GM12878 (cell line): ENCODE measurements around the gene RAB11FIP2. TPM values are rescaled to one million over a fixed set of nuclear protein-coding genes. Genes with fewer than 3 reads are reported as not detected.

Source experiments
- ATAC-seq: fragments of 200-7000 bp; cut with Tn5 transposase; 3 replicates; pipeline ENCODE4 v1.9.1; 2020; ENCODE audit warnings: mild to moderate bottlenecking, moderate library complexity
- BruUV-seq: library from RNA; stranded (reverse); fragments of 400-500 nt; replicated peaks from 2 replicates; lab custom pipeline; 2021; lab: Mats Ljungman, UMichigan
- CTCF ChIA-PET: fragments of 300-600 bp; sonication (Branson Sonifier 250); formaldehyde crosslinking; extraction: SDS; loops from one replicate; lab custom pipeline; 2021; ENCODE audit warnings: inconsistent platforms; lab: Yijun Ruan, JAX
- POLR2A ChIA-PET: fragments of 350-600 bp; formaldehyde crosslinking; extraction: SDS; loops from one replicate; lab custom pipeline; 2021; ENCODE audit warnings: inconsistent platforms; lab: Charles Lee
- RAD21 ChIA-PET: fragments of 300-600 bp; sonication (Branson Sonifier 250); formaldehyde crosslinking; loops from one replicate; lab custom pipeline; 2023; ENCODE audit warnings: antibody characterized with exemption; ENCODE audit not compliant: unreplicated experiment; lab: Charles Lee
- SMC1A ChIA-PET: fragments of 300-600 bp; sonication (Branson Sonifier 250); formaldehyde crosslinking; loops from one replicate; lab custom pipeline; 2023; ENCODE audit not compliant: unreplicated experiment, uncharacterized antibody; lab: Charles Lee
- DNase-seq: peaks from one replicate; pipeline ENCODE4 v3.0.0-alpha.2; 2011; ENCODE audit warnings: low read depth, low spot score
- FAIRE-seq: peaks from 3 replicates; lab custom pipeline; 2011; peaks lifted over from hg19 to GRCh38; lab: Jason Lieb, UNC
- H2AFZ ChIP-seq: 2 replicates; pipeline ENCODE4 v1.6.0; 2011; ENCODE audit warnings: low read depth, low read length, control low read depth; ENCODE audit not compliant: control insufficient read depth
- H3K27ac ChIP-seq: 2 replicates; pipeline ENCODE4 v1.5.1; 2011; ENCODE audit warnings: control low read depth; ENCODE audit not compliant: control insufficient read depth, insufficient read depth
- H3K27me3 ChIP-seq, 2 experiments: replicated peaks in 1 of 2; 2 replicates each; pipeline versions ENCODE4 v1.6.0 to v1.6.1; 2011; ENCODE audit warnings: low read length in 1 of 2; ENCODE audit not compliant: control insufficient read depth in 2 of 2, insufficient read depth in 2 of 2
- H3K36me3 ChIP-seq, 2 experiments: 2 replicates each; pipeline ENCODE4 v1.5.1; 2011; ENCODE audit warnings: low read length in 1 of 2; ENCODE audit not compliant: control insufficient read depth in 2 of 2, insufficient read depth in 2 of 2
- H3K4me1 ChIP-seq: 2 replicates; pipeline ENCODE4 v1.6.1; 2011; ENCODE audit warnings: mild to moderate bottlenecking, low read length, moderate library complexity, mixed read lengths; ENCODE audit not compliant: control insufficient read depth, insufficient read depth
- H3K4me2 ChIP-seq: 2 replicates; pipeline ENCODE4 v1.6.0; 2011; ENCODE audit warnings: control low read depth; ENCODE audit not compliant: control insufficient read depth, insufficient read depth
- H3K4me3 ChIP-seq: fragments of 200-600 bp; sonication (generic); 2 replicates; pipeline ENCODE4 v1.5.1; 2016
- H3K79me2 ChIP-seq: 2 replicates; pipeline ENCODE4 v1.6.0; 2011; ENCODE audit warnings: low read length; ENCODE audit not compliant: control insufficient read depth, insufficient read depth
- H3K9ac ChIP-seq: 2 replicates; pipeline ENCODE4 v1.8.0; 2011; ENCODE audit warnings: low read length, control low read depth, mixed read lengths; ENCODE audit not compliant: control insufficient read depth, insufficient read depth
- H3K9me3 ChIP-seq: replicated peaks from 3 replicates; pipeline ENCODE4 v1.5.1; 2011; ENCODE audit warnings: mild to moderate bottlenecking, low read length; ENCODE audit not compliant: control insufficient read depth, insufficient read depth
- H4K20me1 ChIP-seq: 2 replicates; pipeline ENCODE4 v1.6.0; 2011; ENCODE audit not compliant: control insufficient read depth, insufficient read depth
- BMI1 ChIP-seq: fragments of 450-650 bp; IDR thresholded peaks from 2 replicates; pipeline ENCODE4 v1.6.1; 2016; ENCODE audit warnings: mild to moderate bottlenecking, moderate library complexity, borderline replicate concordance
- DPF2 ChIP-seq: fragments of 450-650 bp; IDR thresholded peaks from 2 replicates; pipeline ENCODE4 v1.6.1; 2017; ENCODE audit warnings: mild to moderate bottlenecking
- EP300 ChIP-seq, 2 experiments: fragments of 150-350 bp in 1 of 2; IDR thresholded peaks; 2 replicates each; pipeline ENCODE4 v1.6.1; 2011 to 2012; ENCODE audit warnings: low read depth in 2 of 2, low read length in 2 of 2, borderline replicate concordance in 1 of 2, improper control_type of control experiment in 1 of 2, inconsistent platforms in 1 of 2; ENCODE audit not compliant: control insufficient read depth in 1 of 2
- MYB ChIP-seq: fragments of 150-350 bp; IDR thresholded peaks from 2 replicates; pipeline ENCODE4 v1.6.1; 2014; ENCODE audit warnings: mild to moderate bottlenecking, low read depth, low read length, borderline replicate concordance
- NBN ChIP-seq: fragments of 450-650 bp; IDR thresholded peaks from 2 replicates; pipeline ENCODE4 v1.6.1; 2016
- RELA ChIP-seq: fragments of 450-650 bp; IDR thresholded peaks from 2 replicates; pipeline ENCODE4 v1.8.0; 2014; ENCODE audit warnings: borderline replicate concordance; ENCODE audit not compliant: partially characterized antibody
- RFX5 ChIP-seq: IDR thresholded peaks from 2 replicates; pipeline ENCODE4 v1.6.1; 2011; ENCODE audit warnings: low read depth, low read length, improper control_type of control experiment
- SREBF2 ChIP-seq: IDR thresholded peaks from 2 replicates; pipeline ENCODE4 v1.6.1; 2012; ENCODE audit warnings: mild to moderate bottlenecking, low read length
- TCF12 ChIP-seq: IDR thresholded peaks from 2 replicates; pipeline ENCODE4 v1.6.1; 2011; ENCODE audit warnings: low read depth, mild to moderate bottlenecking, low read length
- YBX1 ChIP-seq: fragments of 450-650 bp; IDR thresholded peaks from 2 replicates; pipeline ENCODE4 v1.6.1; 2016; ENCODE audit warnings: antibody characterized with exemption
- ZNF24 ChIP-seq: fragments of 450-650 bp; IDR thresholded peaks from 2 replicates; pipeline ENCODE4 v1.6.1; 2017; ENCODE audit warnings: antibody characterized with exemption, mild to moderate bottlenecking
- WGBS: methylation state at CpG from one replicate; pipeline ENCODE4 v1.1.6; 2016; ENCODE audit warnings: low lambda C conversion rate; ENCODE audit not compliant: insufficient replicate concordance, insufficient coverage; ENCODE audit errors: missing lambda C conversion rate; 5-methylcytosine and 5-hydroxymethylcytosine counted together
- in situ Hi-C: fragments of 300-500 bp; cut with MboI; formaldehyde crosslinking; loops from 9 replicates; pipeline ENCODE4 v1.14.3; 2018; ENCODE audit warnings: mixed read lengths
- intact Hi-C: fragments of 100-400 bp; cut with micrococcal nuclease; formaldehyde crosslinking; loops from one replicate; pipeline ENCODE4 v1.14.2; 2022; ENCODE audit not compliant: unreplicated experiment
- polyA plus RNA-seq, 11 experiments: library from polyadenylated mRNA; depleted of rRNA in 4 of 11; unstranded in 6 of 11; stranded (reverse) in 5 of 11; fragments of >200 nt; fragmentation: Nextera tagmentation in 4 of 11; fragmentation: Illumina TruSeq in 1 of 11; extraction: Ambion mirVana in 4 of 11; extraction: Trizol in 1 of 11; gene quantifications; 1 replicate in 1 of 11; 2 replicates in 10 of 11; pipeline versions ENCODE4 v1.2.1 to v1.2.3, GENCODE V29; 2011 to 2016; ENCODE audit warnings: inconsistent platforms in 2 of 11, missing spikeins in 2 of 11, low read depth in 1 of 11
- total RNA-seq, 4 experiments: library from RNA; depleted of rRNA in 3 of 4; stranded (reverse); fragments of >200 nt in 3 of 4; fragmentation: Illumina TruSeq in 1 of 4; extraction: Trizol in 1 of 4; gene quantifications; 2 replicates each; pipeline versions ENCODE4 v1.2.1 to v1.2.3, GENCODE V29; 2013 to 2021
- TF ChIP-seq, protein P1 (sequence below): IDR thresholded peaks from 2 replicates; pipeline ENCODE4 v1.6.1; 2011; ENCODE audit warnings: borderline replicate concordance, low read depth, mild to moderate bottlenecking, moderate library complexity, mixed read lengths, low read length; ENCODE audit not compliant: insufficient read depth; ENCODE audit errors: extremely low read length
- TF ChIP-seq, protein P2 (sequence below): fragments of 450-650 bp; conservative IDR thresholded peaks from 2 replicates; pipeline ENCODE4 v1.6.1; 2017; ENCODE audit warnings: mild to moderate bottlenecking, moderate library complexity
- TF ChIP-seq, protein P3 (sequence below): IDR thresholded peaks from 2 replicates; pipeline ENCODE4 v1.6.1; 2012; ENCODE audit warnings: low read depth, low read length, improper control_type of control experiment
- TF ChIP-seq, protein P4 (sequence below): fragments of 450-650 bp; formaldehyde crosslinking; IDR thresholded peaks from 2 replicates; pipeline ENCODE4 v1.4.0; 2020; ENCODE audit warnings: mild to moderate bottlenecking, moderate library complexity
- TF ChIP-seq, protein P5 (sequence below): IDR thresholded peaks from 2 replicates; pipeline ENCODE4 v1.6.1; 2012; ENCODE audit warnings: low read depth, low read length, improper control_type of control experiment

RAB11FIP2 gene
- total and polyA plus RNA-seq, 10 of the 15 experiments (the other 5 are each of a cell fraction or from before 2014, with no cell fraction given), result 1.8 to 16.7 (median 4.3) TPM

DNA sequence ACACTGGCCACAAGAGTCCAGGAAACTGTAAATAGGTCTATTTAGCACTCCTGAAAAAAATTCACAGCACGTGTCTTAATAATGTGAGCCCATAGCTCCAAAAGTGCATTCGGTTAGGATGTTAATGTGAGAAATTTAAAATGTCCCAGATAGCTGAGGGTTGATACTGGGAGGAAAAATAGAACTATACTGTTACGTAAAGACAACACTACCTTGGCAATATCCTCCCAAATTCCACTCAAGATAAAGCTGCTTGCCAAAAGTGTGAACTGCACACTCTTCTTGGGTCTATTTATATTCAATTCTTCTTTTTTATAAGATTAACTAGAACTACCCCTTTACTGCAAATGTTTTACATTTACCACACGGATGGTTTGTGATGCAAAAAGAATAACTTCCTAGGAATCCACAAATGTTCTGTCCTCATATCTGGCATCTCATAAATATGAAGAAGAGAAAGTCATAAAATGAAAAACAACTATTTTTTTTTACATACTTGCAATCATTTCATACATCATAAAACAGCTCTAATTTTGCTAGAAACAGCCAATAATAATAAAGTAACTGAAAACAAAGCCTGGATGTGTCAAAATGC lies 10.4 kb downstream of the RAB11FIP2 start:
- no peak overlapping the region for H3K9ac ChIP-seq
- no peaks in the 10 kb centered on the region for H4K20me1 ChIP-seq
- H3K4me1 ChIP-seq, result no peaks in the 10 kb centered on the region
- H3K27ac ChIP-seq, result no peak overlapping the region
- H3K4me2 ChIP-seq, result no peak overlapping the region
- FAIRE-seq, result no peak
- no peak overlapping the region for H2AFZ ChIP-seq
- ChIA-PET POLR2A (interaction anchor here (0.5 kb wide), 1 partner anchor 666 kb away, joined by 3 read pairs; no protein-coding TSS in a partner anchor), CTCF (interaction anchor here (0.6 to 1.2 kb wide), 3 partner anchors 9 to 1355 kb away, joined by 3 read pairs; no protein-coding TSS in a partner anchor), RAD21 (no interaction called here), SMC1A (interaction anchor here (1.1 kb wide), 1 partner anchor 9 kb away, joined by 6 read pairs; no protein-coding TSS in a partner anchor)
- H3K36me3 ChIP-seq, result no peaks in the 10 kb centered on the region; a peak in 1 of 4 replicates
- H3K79me2 ChIP-seq, result no peaks in the 10 kb centered on the region; the same call in 1 of the 2 replicates
- H3K9me3 ChIP-seq, result no peaks in the 10 kb centered on the region
- BruUV-seq, result no TSS peak
- intact Hi-C loops, result no loop called here
- no peaks in the 10 kb centered on the region for H3K27me3 ChIP-seq
- 67% methylated on average over 4 of the region's 4 CpGs for WGBS
- in situ Hi-C loops, result no loop called here
- ATAC-seq, result no peak
- no peak for DNase-seq
- H3K4me3 ChIP-seq, result no peak overlapping the region
- TF ChIP-seq DPF2, result no peak
- TF ChIP-seq, protein P1, sequence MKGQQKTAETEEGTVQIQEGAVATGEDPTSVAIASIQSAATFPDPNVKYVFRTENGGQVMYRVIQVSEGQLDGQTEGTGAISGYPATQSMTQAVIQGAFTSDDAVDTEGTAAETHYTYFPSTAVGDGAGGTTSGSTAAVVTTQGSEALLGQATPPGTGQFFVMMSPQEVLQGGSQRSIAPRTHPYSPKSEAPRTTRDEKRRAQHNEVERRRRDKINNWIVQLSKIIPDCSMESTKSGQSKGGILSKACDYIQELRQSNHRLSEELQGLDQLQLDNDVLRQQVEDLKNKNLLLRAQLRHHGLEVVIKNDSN, result no peak
- no peak for TF ChIP-seq ZNF24
- no peak for TF ChIP-seq RFX5
- no peak for TF ChIP-seq TCF12
- no peak for TF ChIP-seq SREBF2
- TF ChIP-seq, protein P2, sequence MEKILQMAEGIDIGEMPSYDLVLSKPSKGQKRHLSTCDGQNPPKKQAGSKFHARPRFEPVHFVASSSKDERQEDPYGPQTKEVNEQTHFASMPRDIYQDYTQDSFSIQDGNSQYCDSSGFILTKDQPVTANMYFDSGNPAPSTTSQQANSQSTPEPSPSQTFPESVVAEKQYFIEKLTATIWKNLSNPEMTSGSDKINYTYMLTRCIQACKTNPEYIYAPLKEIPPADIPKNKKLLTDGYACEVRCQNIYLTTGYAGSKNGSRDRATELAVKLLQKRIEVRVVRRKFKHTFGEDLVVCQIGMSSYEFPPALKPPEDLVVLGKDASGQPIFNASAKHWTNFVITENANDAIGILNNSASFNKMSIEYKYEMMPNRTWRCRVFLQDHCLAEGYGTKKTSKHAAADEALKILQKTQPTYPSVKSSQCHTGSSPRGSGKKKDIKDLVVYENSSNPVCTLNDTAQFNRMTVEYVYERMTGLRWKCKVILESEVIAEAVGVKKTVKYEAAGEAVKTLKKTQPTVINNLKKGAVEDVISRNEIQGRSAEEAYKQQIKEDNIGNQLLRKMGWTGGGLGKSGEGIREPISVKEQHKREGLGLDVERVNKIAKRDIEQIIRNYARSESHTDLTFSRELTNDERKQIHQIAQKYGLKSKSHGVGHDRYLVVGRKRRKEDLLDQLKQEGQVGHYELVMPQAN, result no peak
- no peak for TF ChIP-seq MYB
- no peak for TF ChIP-seq EP300 (IDR thresholded peaks at IDR 0.05; ENCODE audit: borderline replicate concordance in 1 of 2, control insufficient read depth in 1 of 2, low read depth in 2 of 2, low read length in 2 of 2)
- TF ChIP-seq RELA, result no peak
- TF ChIP-seq BMI1, result no peak
- TF ChIP-seq, protein P3, sequence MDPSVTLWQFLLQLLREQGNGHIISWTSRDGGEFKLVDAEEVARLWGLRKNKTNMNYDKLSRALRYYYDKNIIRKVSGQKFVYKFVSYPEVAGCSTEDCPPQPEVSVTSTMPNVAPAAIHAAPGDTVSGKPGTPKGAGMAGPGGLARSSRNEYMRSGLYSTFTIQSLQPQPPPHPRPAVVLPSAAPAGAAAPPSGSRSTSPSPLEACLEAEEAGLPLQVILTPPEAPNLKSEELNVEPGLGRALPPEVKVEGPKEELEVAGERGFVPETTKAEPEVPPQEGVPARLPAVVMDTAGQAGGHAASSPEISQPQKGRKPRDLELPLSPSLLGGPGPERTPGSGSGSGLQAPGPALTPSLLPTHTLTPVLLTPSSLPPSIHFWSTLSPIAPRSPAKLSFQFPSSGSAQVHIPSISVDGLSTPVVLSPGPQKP, result no peak
- TF ChIP-seq, protein P4, sequence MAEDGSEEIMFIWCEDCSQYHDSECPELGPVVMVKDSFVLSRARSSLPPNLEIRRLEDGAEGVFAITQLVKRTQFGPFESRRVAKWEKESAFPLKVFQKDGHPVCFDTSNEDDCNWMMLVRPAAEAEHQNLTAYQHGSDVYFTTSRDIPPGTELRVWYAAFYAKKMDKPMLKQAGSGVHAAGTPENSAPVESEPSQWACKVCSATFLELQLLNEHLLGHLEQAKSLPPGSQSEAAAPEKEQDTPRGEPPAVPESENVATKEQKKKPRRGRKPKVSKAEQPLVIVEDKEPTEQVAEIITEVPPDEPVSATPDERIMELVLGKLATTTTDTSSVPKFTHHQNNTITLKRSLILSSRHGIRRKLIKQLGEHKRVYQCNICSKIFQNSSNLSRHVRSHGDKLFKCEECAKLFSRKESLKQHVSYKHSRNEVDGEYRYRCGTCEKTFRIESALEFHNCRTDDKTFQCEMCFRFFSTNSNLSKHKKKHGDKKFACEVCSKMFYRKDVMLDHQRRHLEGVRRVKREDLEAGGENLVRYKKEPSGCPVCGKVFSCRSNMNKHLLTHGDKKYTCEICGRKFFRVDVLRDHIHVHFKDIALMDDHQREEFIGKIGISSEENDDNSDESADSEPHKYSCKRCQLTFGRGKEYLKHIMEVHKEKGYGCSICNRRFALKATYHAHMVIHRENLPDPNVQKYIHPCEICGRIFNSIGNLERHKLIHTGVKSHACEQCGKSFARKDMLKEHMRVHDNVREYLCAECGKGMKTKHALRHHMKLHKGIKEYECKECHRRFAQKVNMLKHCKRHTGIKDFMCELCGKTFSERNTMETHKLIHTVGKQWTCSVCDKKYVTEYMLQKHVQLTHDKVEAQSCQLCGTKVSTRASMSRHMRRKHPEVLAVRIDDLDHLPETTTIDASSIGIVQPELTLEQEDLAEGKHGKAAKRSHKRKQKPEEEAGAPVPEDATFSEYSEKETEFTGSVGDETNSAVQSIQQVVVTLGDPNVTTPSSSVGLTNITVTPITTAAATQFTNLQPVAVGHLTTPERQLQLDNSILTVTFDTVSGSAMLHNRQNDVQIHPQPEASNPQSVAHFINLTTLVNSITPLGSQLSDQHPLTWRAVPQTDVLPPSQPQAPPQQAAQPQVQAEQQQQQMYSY (CRISPR knock-in tag), result no peak
- TF ChIP-seq, protein P5, sequence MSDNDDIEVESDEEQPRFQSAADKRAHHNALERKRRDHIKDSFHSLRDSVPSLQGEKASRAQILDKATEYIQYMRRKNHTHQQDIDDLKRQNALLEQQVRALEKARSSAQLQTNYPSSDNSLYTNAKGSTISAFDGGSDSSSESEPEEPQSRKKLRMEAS, result no peak
- no peak for TF ChIP-seq YBX1
- TF ChIP-seq NBN, result no peak
